ENCODE measurements around the gene PDE4DIP.
"Not testable (repeated sequence)": the region's sequence is repeated elsewhere in the genome, so short reads cannot be mapped to it uniquely, and the experiment has no call there.

The PDE4DIP gene

DNA sequence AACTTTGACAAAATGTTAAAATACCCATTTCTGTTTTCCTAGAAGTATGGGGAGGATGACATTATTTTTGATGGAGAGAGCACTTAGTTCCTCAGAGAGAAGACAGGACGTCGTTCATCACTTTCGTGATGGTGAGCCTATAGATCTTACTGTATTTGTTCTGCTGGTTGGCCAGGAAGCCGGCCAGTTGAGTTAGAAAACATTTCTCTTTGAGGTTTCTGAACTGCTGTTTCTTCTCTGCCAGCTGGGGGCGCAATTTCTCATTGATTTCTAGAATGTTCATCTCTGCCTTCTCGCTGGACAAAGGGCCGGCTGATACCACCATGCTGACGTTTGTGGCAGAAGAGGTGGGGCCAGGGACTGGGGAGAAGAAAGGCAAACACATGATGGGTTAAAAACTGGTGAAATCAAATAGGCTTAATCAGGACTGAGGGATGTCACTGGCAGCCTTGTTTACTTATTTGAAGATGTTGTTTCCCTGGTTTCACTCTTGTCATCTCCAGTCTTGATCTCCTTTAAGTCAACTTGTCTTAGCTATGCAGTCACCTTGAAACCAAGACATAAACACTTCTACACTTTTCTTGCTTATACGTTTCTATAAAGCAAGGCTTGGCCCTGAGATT, 231.4 kb downstream of the PDE4DIP start:
- not testable (repeated sequence) for DNase-seq

Data from amygdala (tissue), 56 donors.